Astrocyte of the cerebellum (primary cell): Measurements from ENCODE around the gene SEH1L.
A peak's percentile ranks its signal among the peaks of the same experiment; 100 is the strongest.
"Not testable (repeated sequence)": the region's sequence is repeated elsewhere in the genome, so short reads cannot be mapped to it uniquely, and the experiment has no call there.

Experiments used
- DNase-seq: peaks from one replicate; pipeline ENCODE4 v3.0.0-alpha.2; 2011; ENCODE audit warnings: low read depth
- H3K4me3 ChIP-seq: 2 replicates; pipeline ENCODE4 v1.5.1; 2011; ENCODE audit warnings: mild to moderate bottlenecking, low read depth, low read length, moderate library complexity
- in situ Hi-C: cut with HindIII; loops from 2 replicates; pipeline ENCODE4 v1.10.0; 2017; ENCODE audit warnings: low sequenced_read_pairs
- TF ChIP-seq, protein P1 (sequence below): IDR thresholded peaks from 2 replicates; pipeline ENCODE4 v1.5.1; 2012; ENCODE audit warnings: low read length, low read depth, moderate library complexity, mild to moderate bottlenecking; ENCODE audit errors: missing control alignments

The SEH1L gene

DNA sequence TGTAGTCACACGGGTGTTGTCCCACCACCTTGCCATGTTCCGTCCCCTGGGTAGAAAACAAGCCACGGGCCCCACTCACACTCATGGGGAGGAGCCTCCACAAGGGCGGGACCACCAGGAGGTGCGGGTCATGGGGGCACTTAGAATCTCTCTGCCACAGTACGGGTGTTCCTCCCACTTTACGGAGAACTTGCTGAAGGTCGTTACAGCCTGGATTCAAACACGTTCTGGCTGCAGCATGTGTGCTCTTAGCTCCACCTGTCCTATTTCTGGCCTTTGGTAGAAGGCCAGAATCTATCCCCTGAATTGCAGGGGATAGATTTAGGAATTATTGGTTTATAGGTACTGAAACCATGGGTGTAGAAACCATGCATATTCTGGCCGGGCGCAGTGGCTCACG lies 28.5 kb downstream of the SEH1L start:
- in situ Hi-C loops: no loop called here

DNA sequence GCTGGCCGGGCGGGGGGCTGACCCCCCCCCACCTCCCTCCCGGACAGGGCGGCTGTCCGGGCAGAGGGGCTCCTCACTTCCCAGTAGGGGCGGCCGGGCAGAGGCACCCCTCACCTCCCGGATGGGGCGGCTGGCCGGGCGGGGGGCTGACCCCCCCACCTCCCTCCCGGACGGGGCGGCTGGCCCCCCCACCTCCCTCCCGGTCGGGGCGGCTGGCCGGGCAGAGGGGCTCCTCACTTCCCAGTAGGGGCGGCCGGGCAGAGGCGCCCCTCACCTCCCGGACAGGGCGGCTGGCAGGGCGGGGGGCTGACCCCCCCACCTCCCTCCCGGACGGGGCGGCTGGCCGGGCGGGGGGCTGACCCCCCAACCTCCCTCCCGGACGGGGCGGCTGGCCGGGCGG lies 32.3 kb downstream of the SEH1L start:
- H3K4me3 ChIP-seq, in situ Hi-C loops, DNase-seq: not testable (repeated sequence)

More for the DNA sequence above, 28.5 kb downstream of the SEH1L start:
- H3K4me3 ChIP-seq: no peak overlapping the region
- TF ChIP-seq, protein P1, sequence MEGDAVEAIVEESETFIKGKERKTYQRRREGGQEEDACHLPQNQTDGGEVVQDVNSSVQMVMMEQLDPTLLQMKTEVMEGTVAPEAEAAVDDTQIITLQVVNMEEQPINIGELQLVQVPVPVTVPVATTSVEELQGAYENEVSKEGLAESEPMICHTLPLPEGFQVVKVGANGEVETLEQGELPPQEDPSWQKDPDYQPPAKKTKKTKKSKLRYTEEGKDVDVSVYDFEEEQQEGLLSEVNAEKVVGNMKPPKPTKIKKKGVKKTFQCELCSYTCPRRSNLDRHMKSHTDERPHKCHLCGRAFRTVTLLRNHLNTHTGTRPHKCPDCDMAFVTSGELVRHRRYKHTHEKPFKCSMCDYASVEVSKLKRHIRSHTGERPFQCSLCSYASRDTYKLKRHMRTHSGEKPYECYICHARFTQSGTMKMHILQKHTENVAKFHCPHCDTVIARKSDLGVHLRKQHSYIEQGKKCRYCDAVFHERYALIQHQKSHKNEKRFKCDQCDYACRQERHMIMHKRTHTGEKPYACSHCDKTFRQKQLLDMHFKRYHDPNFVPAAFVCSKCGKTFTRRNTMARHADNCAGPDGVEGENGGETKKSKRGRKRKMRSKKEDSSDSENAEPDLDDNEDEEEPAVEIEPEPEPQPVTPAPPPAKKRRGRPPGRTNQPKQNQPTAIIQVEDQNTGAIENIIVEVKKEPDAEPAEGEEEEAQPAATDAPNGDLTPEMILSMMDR: no peak
- DNase-seq: no peak

- no peak overlapping the region for H3K4me3 ChIP-seq
- in situ Hi-C loops: no loop called here
- TF ChIP-seq, protein P1: no peak
- no peak for DNase-seq
Observed at GRCh38 chr18:12989397-12990122, 41.7 kb downstream of the SEH1L start.

GRCh38 chr18:12990123-12990475 lies 42.3 kb downstream of the SEH1L start:
- in situ Hi-C loops: no loop called here
- DNase-seq: no peak
- H3K4me3 ChIP-seq: peak overlapping the region; percentile 89
- TF ChIP-seq, protein P1: no peak

- DNase-seq: no peak
- in situ Hi-C loops: no loop called here
- peak overlapping the region; percentile 89 for H3K4me3 ChIP-seq
- TF ChIP-seq, protein P1: no peak
Observed at GRCh38 chr18:12990641-12990966, 42.8 kb downstream of the SEH1L start.

GRCh38 chr18:12990967-12991820 lies 43.4 kb downstream of the SEH1L start, which contains the start of gene CEP192:
Gene CEP192, plus strand, starts transcription at chr18:12991362. Its CDS starts 8,063 bp downstream, at chr18:12999425.
- in situ Hi-C loops: no loop called here
- TF ChIP-seq, protein P1: no peak

DNA sequence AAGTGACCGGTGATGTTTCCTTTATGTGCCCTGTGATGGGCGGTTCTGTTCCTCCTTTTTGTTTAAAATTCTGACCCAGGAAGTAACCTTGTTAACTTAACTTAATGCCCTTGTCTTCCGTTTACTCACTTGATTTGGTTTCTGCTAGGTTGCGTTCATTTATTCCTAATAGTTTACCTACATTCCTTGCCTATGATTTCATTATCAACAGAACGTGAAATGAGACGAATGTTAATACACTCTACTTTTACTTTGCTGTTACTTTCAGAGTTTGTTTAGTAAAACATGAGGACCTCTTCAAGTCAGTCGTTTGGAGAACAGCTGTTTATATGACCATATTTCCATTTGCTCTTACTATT lies 44.0 kb downstream of the SEH1L start:
- TF ChIP-seq, protein P1: no peak
- DNase-seq: no peak
- peak overlapping the region; percentile 89 for H3K4me3 ChIP-seq
- in situ Hi-C loops: no loop called here

More at GRCh38 chr18:12990967-12991820, 43.4 kb downstream of the SEH1L start, which contains the start of gene CEP192:
- peak; percentile 97 for DNase-seq
- peak within 1 kb of the TSS; percentile 89 for H3K4me3 ChIP-seq
